ENCODE measurements around the gene RSPH1.

Gene RSPH1

GRCh38 chr21:42455754-42456440 is 40.1 kb downstream of the RSPH1 start:
- no peak overlapping the region for H3K27ac ChIP-seq
- TF ChIP-seq, protein P1, sequence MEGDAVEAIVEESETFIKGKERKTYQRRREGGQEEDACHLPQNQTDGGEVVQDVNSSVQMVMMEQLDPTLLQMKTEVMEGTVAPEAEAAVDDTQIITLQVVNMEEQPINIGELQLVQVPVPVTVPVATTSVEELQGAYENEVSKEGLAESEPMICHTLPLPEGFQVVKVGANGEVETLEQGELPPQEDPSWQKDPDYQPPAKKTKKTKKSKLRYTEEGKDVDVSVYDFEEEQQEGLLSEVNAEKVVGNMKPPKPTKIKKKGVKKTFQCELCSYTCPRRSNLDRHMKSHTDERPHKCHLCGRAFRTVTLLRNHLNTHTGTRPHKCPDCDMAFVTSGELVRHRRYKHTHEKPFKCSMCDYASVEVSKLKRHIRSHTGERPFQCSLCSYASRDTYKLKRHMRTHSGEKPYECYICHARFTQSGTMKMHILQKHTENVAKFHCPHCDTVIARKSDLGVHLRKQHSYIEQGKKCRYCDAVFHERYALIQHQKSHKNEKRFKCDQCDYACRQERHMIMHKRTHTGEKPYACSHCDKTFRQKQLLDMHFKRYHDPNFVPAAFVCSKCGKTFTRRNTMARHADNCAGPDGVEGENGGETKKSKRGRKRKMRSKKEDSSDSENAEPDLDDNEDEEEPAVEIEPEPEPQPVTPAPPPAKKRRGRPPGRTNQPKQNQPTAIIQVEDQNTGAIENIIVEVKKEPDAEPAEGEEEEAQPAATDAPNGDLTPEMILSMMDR (conservative IDR thresholded peaks at IDR 0.05) = no peak
- TF ChIP-seq ZFX (IDR thresholded peaks at IDR 0.05) = no peak

- H3K27ac ChIP-seq = no peak overlapping the region
- TF ChIP-seq, protein P1 (conservative IDR thresholded peaks at IDR 0.05) = no peak
- no peak for TF ChIP-seq ZFX (IDR thresholded peaks at IDR 0.05)
Measured at GRCh38 chr21:42455196-42455595, 40.8 kb downstream of the RSPH1 start.

DNA sequence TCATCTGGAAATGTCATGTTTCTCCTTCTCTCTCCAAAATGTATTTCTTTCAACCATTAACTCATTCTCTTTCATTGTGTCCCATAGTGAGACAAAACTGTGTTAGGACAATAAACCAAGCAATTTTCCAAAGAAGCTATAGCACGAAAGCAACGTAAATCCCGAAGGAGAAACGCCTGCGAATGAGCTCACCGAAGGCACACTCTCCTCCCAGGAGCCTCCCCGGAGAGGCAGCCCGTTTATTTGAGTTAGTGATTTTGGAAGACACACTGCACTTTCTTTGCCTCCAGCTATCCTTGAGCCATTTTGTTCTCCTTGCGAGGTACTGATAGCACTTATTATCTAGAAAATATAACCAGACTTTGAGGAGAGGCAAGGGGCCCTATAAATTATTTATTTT is 41.2 kb downstream of the RSPH1 start:
- H3K27ac ChIP-seq = no peak overlapping the region

GRCh38 chr21:42453986-42454570 is 41.9 kb downstream of the RSPH1 start:
- TF ChIP-seq, protein P1 (conservative IDR thresholded peaks at IDR 0.05) = no peak
- TF ChIP-seq ZFX (IDR thresholded peaks at IDR 0.05) = no peak
- H3K27ac ChIP-seq = no peak overlapping the region

More for the DNA sequence above, 41.2 kb downstream of the RSPH1 start:
- TF ChIP-seq, protein P1 (conservative IDR thresholded peaks at IDR 0.05) = no peak
- no peak for TF ChIP-seq ZFX (IDR thresholded peaks at IDR 0.05)

GRCh38 chr21:42453224-42453985 is 42.6 kb downstream of the RSPH1 start:
- H3K27ac ChIP-seq = no peak overlapping the region
- TF ChIP-seq, protein P1 (conservative IDR thresholded peaks at IDR 0.05) = no peak
- TF ChIP-seq ZFX (IDR thresholded peaks at IDR 0.05) = no peak

DNA sequence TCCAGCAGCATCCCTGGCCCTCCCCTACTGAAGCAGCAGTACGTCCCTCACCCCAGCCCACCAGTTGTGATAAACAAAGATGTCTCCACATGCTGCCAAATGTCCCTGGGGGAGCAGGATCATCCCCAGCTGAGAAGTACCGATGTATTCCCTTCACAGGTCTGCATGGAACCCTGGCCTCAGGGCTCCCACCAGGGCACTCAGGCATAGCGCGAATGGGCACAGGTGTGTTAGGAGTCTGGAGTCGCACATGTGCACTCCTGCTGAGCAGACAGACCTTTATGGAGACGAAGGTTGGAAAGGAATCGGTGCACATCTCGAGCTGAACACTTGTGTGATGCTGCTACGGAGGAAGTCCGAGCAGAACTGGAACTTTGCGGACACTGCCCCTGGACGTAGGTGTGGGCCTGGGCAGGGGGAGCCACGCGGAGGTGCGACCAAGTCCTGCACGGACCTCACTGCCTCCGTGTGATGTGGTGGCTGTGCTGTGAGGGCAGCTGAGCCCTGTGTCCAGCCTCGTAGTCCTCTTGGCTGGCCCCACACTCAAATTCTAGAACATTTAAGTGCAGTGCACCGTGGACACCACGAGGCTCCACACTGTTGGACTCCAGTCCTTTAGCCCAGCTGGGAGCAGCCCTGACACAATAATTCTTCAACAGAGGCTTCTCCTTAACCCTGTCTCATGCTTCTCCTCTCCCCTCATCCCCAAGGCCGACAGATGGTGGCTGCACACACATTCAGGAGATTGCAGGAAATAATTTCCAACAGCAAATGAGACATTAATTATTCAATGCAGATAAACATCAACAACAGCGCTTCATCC is 43.4 kb downstream of the RSPH1 start:
- H3K27ac ChIP-seq = no peak overlapping the region

More for the DNA sequence above, 43.4 kb downstream of the RSPH1 start:
- TF ChIP-seq ZFX (IDR thresholded peaks at IDR 0.05) = no peak
- TF ChIP-seq, protein P1 (conservative IDR thresholded peaks at IDR 0.05) = no peak

All from C4-2B (cell line).